Muscle of arm (tissue), 12 donors: Measurements from ENCODE around the gene RPGR. TPM values are rescaled to one million over a fixed set of nuclear protein-coding genes. Genes with fewer than 3 reads are reported as not detected.

Experiments used
- DNase-seq: peaks from one replicate; pipeline ENCODE4 v3.0.0-alpha.2; 2013
- polyA plus RNA-seq, 12 donors: library from polyadenylated mRNA; unstranded; fragments of 120-200 nt; gene quantifications; one replicate each; pipeline ENCODE4 v1.2.1, GENCODE V29; 2013; ENCODE audit not compliant: insufficient read length in 12 of 12

Gene RPGR
- polyA plus RNA-seq, 12 donors = 5.0 to 17.0 (median 8.7) TPM; not detected in 1

GRCh38 chrX:38335382-38335781, 8.1 kb upstream of the RPGR start:
- DNase-seq = no peak

- DNase-seq = no peak
Measured at GRCh38 chrX:38332505-38332904, 5.2 kb upstream of the RPGR start.

GRCh38 chrX:38327775-38328081, 419 bp upstream of the RPGR start:
- no peak for DNase-seq

- DNase-seq = no peak
Measured at GRCh38 chrX:38326086-38326485, 1.2 kb downstream of the RPGR start.

GRCh38 chrX:38320819-38321218, 6.5 kb downstream of the RPGR start:
- no peak for DNase-seq

GRCh38 chrX:38318606-38319005, 8.7 kb downstream of the RPGR start:
- no peak for DNase-seq

- no peak for DNase-seq
Measured at GRCh38 chrX:38318196-38318595, 9.1 kb downstream of the RPGR start.

- no peak for DNase-seq
Measured at GRCh38 chrX:38315186-38315585, 12.1 kb downstream of the RPGR start.

- no peak for DNase-seq
Measured at GRCh38 chrX:38313190-38313589, 14.1 kb downstream of the RPGR start.

- no peak for DNase-seq
Measured at GRCh38 chrX:38312436-38312835, 14.9 kb downstream of the RPGR start.

- no peak for DNase-seq
Measured at GRCh38 chrX:38311743-38312142, 15.6 kb downstream of the RPGR start.

GRCh38 chrX:38305971-38306370, 21.3 kb downstream of the RPGR start:
- DNase-seq = no peak

GRCh38 chrX:38304010-38304409, 23.3 kb downstream of the RPGR start:
- DNase-seq = no peak

GRCh38 chrX:38293741-38294140, 33.6 kb downstream of the RPGR start:
- no peak for DNase-seq

- DNase-seq = no peak
Measured at GRCh38 chrX:38287674-38288073, 39.6 kb downstream of the RPGR start.

GRCh38 chrX:38285649-38286048, 41.7 kb downstream of the RPGR start:
- no peak for DNase-seq

- no peak for DNase-seq
Measured at GRCh38 chrX:38282049-38282448, 45.3 kb downstream of the RPGR start.

GRCh38 chrX:38279188-38279587, 48.1 kb downstream of the RPGR start:
- no peak for DNase-seq

GRCh38 chrX:38278682-38279081, 48.6 kb downstream of the RPGR start:
- no peak for DNase-seq

- DNase-seq = no peak
Measured at GRCh38 chrX:38277802-38278201, 49.5 kb downstream of the RPGR start.

GRCh38 chrX:38277136-38277535, 50.2 kb downstream of the RPGR start:
- DNase-seq = no peak

GRCh38 chrX:38276089-38276488, 51.2 kb downstream of the RPGR start:
- DNase-seq = no peak

GRCh38 chrX:38275615-38276014, 51.7 kb downstream of the RPGR start:
- DNase-seq = no peak

GRCh38 chrX:38273453-38273852, 53.9 kb downstream of the RPGR start:
- DNase-seq = no peak

- DNase-seq = no peak
Measured at GRCh38 chrX:38271154-38271716, 56.1 kb downstream of the RPGR start.
